GM19438 (cell line): ENCODE measurements around the gene VAMP2.
A peak's percentile ranks its signal among the peaks of the same experiment; 100 is the strongest.
"Not testable (repeated sequence)": the region's sequence is repeated elsewhere in the genome, so short reads cannot be mapped to it uniquely, and the experiment has no call there.

Source experiments
- ATAC-seq: cut with Tn5 transposase; IDR thresholded peaks from one replicate; pipeline ENCODE4 v1.9.1; 2021; ENCODE audit warnings: low read depth; ENCODE audit not compliant: unreplicated experiment

VAMP2 gene

DNA sequence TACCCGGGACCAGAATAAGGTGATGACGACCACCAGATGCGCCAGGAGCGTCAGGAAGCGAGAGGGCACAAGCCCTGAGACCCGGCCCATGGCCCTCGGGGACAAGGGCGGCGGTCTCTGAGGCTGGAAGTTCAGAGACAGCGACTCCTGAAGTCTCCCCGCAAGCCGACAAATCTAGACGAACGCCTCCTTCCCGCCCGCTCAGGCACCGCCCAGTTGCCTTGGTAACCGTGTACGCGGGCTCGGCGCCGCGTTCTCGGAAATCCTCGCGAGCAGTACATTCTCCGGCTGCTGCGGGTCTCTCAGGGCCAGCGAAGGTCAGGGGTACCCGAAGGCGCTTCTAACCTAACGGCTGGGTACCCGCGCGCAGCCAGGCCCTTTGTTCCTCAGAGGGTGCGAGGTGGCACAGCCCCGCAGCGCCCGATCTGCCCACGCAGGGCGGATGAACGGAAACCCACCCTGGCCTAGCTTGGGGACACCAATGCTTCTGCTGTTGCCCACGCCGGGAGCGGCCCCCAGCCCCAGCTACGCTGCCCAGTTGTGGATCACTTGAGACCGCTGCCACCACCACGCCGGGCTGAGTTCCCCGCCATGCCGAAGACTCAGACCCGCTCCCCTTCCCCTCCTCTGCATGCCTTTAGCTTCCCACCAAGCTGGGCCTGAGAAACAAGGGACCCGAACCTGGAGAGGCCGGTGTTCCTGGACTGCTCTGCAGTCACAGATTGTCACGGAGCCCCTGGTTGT, 13.6 kb upstream of the VAMP2 start, which contains the start of gene TMEM107:
TMEM107 (minus strand) TSS at position 184 of the 744 bp plus-strand sequence; CDS start at position 90, 94 bp downstream.
- ATAC-seq, result peak; percentile 57

DNA sequence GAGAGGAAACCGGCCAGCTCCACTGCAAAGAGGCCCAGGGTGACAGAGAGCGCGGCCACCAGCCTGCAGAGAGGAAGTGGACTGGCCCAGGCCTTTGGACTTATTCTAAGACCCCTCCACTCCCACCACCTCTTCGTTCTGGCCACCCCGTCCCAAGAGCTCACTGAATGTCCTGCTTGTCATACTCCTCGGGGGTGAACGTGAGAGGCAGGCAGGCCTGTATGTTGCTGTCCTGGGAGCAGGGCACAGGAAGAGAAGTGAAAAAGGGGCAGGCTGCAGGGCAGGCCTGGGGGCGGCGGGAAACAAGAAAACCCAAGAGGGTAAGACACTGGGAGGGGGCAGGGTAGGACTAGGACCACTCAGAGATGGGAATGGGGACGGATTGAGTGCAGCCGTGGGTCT, 13.0 kb upstream of the VAMP2 start:
- ATAC-seq, result peak; percentile 13

DNA sequence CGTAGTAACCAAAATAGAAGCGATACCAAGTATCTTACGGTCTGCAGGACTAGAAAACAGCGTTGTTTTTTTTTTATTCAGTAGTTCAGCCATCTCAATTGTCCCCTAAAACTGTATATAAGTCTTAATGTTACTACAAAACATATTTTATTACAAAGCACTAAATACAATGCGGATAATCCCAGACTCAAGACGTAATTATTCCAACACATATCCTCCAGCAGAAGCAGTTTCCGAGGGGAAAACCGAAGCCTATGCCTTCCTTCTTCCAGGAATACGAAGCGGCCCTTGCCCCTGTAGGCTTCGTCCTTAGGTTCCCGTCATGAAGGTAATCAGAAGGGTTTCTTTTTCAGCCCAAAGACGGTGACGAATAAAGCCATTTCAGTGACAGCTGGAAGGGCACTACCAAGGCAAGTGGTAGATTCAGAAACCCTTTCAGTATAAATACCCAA, 11.1 kb upstream of the VAMP2 start:
- no peak for ATAC-seq

DNA sequence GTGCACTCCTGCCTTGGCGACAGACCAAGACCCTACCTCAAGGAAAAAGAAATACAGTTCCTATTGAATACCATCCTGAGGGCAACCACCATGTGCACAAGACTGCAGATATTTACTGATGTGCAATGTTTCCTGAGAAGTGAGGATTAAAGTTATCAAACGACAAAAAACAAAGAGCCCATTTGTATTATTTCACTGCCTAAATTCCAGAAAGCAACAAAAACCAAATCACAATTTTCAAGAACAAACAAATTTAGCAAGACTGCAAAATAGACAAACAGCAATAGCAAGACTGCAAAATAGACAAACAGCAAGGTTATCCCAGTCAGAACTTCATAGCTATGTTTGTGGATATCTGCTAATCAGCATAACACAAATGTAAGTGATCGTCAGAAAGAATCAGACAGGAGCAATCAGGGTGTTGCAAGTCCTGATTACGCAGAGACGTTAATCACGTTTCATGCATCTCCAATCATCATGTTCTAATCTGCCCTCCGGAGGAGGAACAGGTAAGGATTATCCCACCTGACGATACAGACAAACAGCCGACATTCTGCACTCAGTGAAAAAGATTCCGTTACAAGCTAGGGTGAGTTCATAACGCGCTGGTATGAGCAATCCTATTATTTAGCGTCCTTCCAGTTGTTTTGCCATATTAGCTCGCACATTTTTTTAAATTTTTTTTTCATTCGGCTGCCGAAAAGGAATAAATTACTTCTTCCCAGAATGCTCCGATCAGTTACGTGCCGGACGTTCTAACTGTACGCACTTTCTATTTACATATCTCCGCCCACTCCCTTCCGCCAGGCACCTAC, 10.5 kb upstream of the VAMP2 start:
- peak; percentile 60 for ATAC-seq

DNA sequence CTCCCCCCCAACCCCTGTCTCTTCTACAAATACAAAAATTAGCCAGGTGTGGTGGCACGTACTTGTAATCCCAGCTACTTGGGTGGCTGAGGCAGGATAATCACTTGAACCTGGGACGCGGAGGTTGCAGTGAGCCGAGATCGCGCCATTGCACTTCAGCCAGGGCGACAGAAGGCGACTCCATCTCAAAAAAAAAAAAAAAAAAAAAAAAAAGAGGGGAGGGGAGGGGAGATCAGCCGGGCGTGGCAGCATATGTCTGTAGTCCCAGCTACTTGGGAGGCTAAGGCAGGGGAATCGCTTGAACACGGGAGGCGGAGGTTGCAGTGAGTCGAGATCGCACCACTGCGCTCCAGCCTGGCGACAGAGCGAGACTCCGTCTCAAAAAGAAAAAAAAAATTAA, 7.4 kb upstream of the VAMP2 start:
- not testable (repeated sequence) for ATAC-seq

DNA sequence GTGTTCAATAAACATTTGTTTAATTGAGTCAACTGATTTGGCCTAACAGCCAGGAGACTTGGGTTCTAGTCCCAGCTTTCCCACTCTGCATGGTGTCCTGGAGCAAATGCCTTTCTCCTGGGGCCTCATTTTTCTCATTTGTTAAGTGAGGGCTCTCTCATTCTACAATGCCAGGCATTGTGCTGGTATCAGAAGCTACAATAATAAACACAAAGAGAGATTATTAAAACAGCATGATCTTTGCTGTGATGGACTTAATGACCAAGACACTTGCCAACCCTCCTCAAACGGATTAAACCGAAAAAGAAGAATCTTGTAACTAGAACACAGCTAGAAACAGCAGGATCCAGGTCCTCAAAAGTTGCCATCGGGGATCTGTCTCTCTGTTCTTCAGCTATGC, 4.8 kb upstream of the VAMP2 start:
- ATAC-seq, result no peak

DNA sequence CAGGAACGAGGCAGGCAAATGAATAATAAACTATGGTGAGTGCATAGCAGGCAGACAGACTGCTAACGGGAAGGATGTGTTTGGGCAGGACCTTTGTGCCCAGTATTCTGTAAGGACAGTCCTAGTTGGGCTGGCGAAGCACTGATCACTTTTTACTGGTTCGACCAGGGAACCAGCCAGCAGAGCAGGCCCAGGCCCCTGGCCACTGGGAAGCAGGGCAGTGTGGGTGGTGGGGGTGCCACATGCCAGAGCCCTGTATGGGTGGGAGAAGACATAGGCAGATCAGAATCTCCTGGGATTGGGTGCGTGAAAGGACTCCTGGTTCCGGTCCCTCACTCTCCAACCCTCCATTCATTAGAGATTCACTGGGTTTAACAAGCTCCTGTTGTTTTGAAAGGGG, 4.0 kb upstream of the VAMP2 start:
- no peak for ATAC-seq

DNA sequence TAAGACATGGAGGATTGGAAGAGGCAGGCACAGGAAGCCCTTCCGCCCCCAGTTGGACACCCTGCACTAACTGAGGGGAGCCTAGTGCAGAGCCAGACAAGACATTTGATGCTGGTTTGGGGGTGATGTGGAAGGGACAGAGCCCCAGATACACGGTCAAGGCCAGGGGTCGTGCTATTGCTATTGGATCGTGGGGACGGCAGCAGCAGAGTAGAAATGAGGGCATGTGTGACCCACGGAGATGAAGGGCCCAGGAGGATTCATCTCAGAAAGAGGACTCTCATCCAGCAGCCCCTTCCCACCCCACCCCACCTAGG, 2.0 kb upstream of the VAMP2 start:
- no peak for ATAC-seq

DNA sequence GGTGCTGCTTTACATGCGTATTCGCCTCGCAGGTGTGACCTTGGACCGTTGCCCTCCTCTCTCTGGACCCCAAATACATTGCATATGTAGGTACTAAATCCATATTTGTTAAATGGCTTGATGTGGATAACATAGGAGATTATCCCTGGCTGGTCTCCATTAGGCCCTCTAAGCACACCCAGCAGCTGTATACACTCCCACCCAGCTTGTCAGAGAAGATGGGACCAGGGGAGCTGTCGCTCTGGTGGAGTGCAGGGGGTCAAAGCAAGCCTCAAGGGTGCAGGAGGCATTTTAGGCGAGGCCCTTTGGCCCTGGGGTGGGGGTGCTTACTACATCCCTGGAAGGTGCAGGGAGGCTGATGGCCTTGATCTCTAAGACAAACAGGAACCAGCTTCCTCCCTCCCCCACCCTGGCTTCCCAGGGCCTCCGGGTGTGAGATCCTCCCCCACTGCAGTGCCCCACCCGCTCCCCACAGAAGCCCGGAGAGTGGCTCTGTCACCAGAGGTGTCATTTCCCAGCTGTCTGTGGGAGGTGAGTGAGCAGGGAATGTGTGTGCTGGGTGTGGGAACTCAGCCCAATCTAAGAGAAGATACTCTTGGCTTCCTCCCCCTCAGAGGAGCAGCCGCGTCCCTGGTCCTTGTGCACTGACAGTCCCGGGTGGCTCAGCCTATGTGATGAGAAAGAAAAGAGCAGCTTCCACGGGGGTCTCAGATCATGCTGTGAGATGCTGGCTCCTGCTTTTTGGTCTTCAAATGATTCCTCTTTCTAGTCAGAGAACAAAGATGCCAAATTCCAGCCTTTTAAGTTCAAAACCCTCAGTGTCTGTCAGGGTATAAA, 1.4 kb upstream of the VAMP2 start:
- ATAC-seq, result no peak

DNA sequence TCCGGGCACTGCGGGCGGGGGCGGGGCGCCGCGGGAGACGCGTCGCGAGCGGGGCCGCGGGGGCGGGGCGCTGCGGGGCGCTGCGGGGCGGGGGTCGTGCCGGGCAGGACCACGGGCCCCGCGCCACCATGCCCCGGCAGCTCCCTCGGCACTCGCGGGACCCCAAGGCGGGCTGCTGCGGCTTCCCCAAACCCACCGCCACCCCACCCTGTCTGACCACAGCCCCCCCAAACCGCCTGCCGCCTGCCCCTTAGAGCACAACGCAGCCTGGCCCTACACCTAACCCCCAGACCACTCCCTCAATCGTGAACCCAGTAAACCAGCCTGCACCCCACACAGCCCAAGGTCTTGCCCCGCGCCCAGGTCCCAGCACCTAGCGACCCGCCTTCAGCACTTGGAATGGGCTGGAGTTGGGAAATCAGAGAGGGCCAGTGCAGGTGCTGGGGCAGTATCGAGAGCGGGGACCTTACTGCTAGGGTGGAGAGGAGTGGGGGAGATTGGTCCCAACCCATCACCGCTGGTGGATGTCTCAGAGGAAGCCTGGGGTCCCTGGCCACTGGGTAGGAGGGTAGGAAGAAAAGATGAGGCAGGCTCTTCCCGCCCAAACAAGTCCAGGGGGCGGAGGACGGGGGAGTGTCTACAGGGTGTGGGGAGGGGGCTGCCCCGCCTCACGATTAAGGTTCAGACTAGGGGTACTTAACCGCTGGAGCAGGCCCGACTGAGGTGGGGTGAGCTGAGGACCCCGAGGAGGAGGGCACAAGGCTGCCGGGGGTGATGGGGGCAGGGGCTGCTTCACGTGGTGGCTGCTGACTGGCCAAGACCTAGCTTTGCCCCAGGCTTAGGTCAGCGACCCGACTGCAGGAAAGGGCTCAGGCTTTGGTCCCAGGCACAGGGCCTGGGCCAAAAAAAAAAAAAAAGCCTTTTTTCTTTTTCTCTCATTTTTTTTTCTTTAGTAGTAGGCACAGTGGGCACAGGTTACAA, 539 bp upstream of the VAMP2 start:
- ATAC-seq, result no peak

DNA sequence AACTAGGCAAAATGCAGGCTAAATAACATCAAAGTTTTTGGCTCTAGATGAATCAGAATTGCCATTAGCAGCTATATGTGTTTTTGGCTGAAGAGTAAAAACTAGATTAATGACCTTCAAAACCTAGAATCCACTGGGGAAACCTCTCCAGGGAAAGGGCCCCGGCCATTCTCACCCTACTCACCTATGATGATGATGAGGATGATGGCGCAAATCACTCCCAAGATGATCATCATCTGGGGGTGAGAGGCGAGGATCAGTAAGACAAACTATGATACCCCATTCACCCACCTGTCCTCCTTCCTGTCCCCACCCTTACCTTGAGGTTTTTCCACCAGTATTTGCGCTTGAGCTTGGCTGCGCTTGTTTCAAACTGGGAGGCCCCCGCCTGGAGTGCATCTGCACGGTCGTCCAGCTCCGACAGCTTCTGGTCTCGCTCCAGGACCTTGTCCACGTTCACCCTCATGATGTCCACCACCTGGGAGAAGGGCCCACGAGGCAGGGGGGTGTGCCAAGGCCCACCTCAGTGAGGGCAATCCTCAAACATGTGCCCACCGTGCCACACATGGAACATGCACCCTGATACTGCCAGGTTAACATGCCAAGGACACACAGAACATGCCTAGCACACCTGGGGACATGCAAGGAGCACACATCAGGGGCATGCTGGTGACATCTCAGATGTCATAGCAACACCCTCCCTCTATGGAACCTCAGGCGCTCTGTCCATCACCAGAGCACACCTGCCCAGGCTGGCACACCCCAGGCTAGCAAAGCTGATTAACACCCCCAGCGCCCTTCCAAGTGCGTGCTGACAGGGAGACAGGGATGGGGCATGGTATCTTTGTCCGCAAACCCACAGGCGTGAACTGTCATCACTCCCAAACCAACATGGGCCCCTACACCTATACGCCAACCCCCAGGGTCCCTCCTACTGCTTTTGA, 1.2 kb downstream of the VAMP2 start:
- no peak for ATAC-seq

DNA sequence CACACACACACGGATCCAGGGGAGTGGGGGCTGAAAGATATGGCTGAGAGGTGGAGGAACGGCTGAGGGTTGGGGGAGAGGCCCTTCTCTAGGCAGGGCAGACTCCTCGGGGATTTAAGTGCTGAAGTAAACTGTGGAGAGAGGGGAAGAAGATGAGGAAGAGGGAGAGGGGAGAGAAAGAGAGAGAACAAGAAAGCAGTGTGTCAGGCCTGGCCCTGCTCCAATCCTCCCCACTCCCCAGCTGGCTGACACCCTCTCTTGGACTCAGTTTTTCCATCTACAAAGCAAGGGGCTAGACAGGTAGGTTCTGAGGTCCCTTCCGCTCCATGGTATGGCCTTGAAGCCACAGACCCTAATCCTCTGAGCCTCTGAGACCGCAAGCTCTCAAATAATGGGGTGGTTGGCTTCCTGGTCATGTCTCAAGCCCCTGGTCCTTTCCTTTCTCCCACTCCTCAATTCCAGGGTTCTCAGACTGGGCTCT, 2.0 kb downstream of the VAMP2 start:
- no peak for ATAC-seq

DNA sequence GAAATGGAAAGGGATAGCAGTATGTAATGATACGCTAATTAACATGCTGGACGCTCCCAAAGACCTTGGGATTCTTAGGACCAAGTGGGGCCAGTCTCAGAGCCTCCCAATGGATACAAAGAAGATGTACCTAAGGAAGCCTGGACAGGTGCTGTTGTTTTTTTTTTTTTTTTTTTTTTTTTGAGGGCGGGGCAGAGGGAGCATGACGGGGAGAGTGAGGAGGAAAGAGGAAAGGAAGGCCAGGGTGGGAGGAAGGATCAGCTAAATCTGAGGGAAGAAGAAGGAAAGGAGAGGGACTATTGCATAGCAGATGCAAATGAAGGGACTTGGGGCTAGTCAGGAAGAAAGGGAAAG, 2.5 kb downstream of the VAMP2 start:
- no peak for ATAC-seq

DNA sequence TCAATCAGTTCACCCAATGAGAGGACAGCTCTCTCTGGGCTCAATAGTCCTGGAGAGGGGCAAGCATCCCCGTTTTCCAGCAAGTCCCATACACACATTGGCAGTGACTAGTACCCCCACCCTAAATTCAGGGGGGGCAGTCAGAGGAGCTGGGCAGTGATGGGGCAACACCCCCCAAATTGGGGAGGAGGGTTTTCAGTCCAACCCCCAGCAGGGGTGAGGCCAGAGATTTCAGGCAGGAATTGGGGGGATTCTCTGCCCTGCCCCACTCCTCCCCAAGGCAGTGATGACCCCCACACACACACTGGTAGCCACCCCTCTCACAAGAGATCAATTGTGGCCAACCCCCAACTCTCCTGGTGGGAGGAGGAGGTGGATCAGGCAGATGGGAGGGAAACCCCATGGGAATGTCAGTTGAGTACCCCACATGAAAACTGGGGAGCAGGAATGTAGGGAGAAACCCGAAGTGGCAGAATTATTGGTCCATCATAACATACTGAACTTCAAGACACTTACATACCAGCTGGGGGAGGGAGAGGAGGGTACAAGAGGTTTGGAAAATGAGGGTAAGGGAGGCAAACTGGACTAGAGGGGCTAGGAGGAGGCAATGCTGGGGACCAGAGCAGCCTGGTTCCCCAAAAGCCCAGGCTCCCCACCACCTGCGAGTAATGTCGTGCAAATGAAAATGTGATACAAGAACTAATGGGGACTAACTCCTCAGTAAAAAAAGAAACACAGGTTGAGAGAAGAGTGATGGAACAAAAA, 3.1 kb downstream of the VAMP2 start:
- no peak for ATAC-seq

DNA sequence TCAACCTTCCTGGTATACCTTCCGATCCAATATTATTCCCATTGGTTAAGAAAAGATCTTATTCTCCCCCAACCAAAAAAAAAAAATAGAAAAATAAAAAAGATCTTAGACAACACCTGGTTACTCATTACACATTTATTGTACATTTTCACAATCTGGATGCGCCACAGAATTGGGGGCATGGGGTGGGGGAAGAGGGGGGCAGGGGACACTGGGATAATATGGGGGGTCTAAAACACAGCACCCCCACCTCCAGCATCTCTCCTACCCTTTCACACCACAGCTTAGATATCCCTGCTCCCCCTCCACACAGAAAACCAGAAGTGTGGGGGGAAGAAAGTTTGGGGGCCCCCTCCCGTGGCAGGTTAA, 3.7 kb downstream of the VAMP2 start:
- ATAC-seq, result no peak

DNA sequence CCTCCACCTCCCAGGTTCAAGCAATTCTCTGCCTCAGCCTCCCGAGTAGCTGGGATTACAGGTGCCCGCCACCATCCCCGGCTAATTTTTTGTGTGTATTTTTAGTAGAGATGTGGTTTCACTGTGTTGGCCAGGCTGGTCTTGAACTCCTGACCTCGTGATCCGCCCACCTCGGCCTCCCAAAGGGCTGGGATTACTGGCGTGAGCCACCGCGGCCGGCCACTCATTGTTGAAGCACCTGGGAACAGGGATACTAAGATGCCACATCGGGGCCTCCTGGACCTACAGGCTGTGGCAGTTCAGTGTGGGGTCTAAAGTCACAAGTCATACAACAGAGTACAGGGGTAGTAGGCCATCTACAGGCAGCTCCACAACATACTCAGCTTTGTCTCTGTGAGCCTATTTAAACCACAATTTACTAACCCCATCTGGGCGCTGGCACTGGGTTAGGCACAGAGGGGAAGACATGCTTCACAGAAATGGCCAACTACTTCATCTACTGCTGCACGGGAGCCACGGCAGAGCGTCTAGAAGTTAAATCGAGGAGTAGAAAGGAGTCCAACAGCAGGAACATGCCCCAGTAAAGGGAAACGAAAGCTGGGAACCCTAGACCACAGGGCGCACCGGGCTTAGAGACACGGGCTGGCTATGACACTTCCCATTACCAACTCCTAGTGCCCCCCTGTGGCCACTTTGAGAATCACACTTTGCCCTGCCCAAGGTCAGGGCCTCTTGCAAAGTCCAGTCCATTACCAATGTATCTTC, 4.3 kb downstream of the VAMP2 start:
- ATAC-seq, result no peak

DNA sequence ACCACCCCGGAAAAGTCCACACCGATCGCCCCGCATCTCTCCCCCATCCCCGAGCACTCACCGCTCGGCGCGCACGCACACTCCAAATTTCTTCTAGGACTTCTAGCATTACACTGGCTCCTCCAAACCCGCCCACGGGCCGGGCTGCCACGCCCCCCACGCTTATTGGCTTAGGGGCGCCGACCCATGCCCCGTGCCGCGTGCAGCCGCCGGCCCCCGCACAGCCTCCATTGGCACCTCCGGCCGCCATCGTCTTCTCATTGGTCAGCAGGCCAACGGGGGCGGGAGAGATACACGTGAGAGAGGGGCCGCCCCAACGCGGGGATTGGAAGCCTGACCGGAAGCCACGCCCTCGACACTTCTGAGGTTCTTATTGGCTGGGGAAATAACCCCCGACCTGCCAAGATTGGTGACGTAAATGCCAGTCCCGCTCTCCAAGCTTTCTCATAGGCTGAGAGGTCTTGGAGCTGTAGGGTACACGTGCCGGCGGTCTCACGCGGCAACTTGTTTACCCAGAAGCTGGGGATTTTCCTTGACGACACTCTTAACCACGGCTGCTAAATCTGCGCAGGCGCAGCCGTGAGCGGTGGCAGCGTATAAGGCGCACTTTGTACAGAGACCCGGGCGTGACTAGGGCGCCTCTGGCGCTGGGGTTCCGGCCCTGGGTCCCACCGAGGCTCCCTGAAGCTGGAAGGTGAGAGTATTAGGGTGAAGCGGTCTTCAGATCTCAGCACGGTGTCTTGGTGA, 6.3 kb downstream of the VAMP2 start:
- ATAC-seq, result peak; percentile 68
